IMR-90 (cell line): Measurements from ENCODE around the gene KLF16. TPM values are rescaled to one million over a fixed set of nuclear protein-coding genes. Genes with fewer than 3 reads are reported as not detected.

ENCODE experiments used
- ATAC-seq: fragments of 200-7000 bp; cut with Tn5 transposase; 2 replicates; pipeline ENCODE4 v1.9.1; 2020; ENCODE audit warnings: low read depth, mild to moderate bottlenecking, moderate library complexity
- BruUV-seq: library from RNA; stranded (reverse); fragments of 400-500 nt; replicated peaks from 2 replicates; lab custom pipeline; 2021; lab: Mats Ljungman, UMichigan
- CTCF ChIA-PET: fragments of 300-600 bp; formaldehyde crosslinking; extraction: SDS; loops from one replicate; lab custom pipeline; 2021; ENCODE audit warnings: antibody characterized with exemption; lab: Yijun Ruan, JAX
- POLR2A ChIA-PET: fragments of 300-600 bp; sonication (Branson Sonifier 250); formaldehyde crosslinking; loops from one replicate; lab custom pipeline; 2022; ENCODE audit warnings: antibody characterized with exemption; ENCODE audit not compliant: unreplicated experiment; lab: Charles Lee
- DNase-seq: peaks from one replicate; pipeline ENCODE4 v3.0.0; 2013
- H2AFZ ChIP-seq: replicated peaks from 2 replicates; pipeline ENCODE3; 2013; ENCODE audit warnings: low read length, mild to moderate bottlenecking; ENCODE audit not compliant: poor library complexity
- H2AK5ac ChIP-seq: 2 replicates; pipeline ENCODE4 v1.6.1; 2013; ENCODE audit warnings: low read depth, low read length, inconsistent platforms
- H2AK9ac ChIP-seq: replicated peaks from 2 replicates; pipeline ENCODE3; 2013; ENCODE audit warnings: mild to moderate bottlenecking, low read depth, low read length, moderate library complexity; ENCODE audit not compliant: poor library complexity
- H2BK120ac ChIP-seq: 2 replicates; pipeline ENCODE4 v1.6.1; 2013; ENCODE audit warnings: low read depth, low read length, inconsistent platforms
- H2BK15ac ChIP-seq: 3 replicates; pipeline ENCODE4 v1.6.1; 2013; ENCODE audit warnings: low read depth, low read length, inconsistent platforms
- H2BK20ac ChIP-seq: 2 replicates; pipeline ENCODE4 v1.6.1; 2013; ENCODE audit warnings: low read depth, mild to moderate bottlenecking, inconsistent platforms, low read length, moderate library complexity
- H2BK5ac ChIP-seq: 2 replicates; pipeline ENCODE4 v1.6.1; 2013; ENCODE audit warnings: mild to moderate bottlenecking, low read depth, low read length, inconsistent platforms; ENCODE audit not compliant: poor library complexity, severe bottlenecking
- H3K14ac ChIP-seq: replicated peaks from 2 replicates; pipeline ENCODE4 v1.6.1; 2013; ENCODE audit warnings: low read depth, low read length, inconsistent platforms
- H3K18ac ChIP-seq: 2 replicates; pipeline ENCODE4 v1.6.1; 2013; ENCODE audit warnings: low read depth, low read length, control low read depth
- H3K23ac ChIP-seq: 2 replicates; pipeline ENCODE4 v1.6.1; 2013; ENCODE audit warnings: low read depth, low read length, inconsistent platforms
- H3K27ac ChIP-seq: 2 replicates; pipeline ENCODE4 v1.5.1; 2013; ENCODE audit warnings: mild to moderate bottlenecking, control low read depth, low read length; ENCODE audit not compliant: insufficient read depth
- H3K27me3 ChIP-seq: 2 replicates; pipeline ENCODE4 v1.6.1; 2013; ENCODE audit warnings: low read length; ENCODE audit not compliant: control insufficient read depth, insufficient read depth
- H3K36me3 ChIP-seq: 2 replicates; pipeline ENCODE4 v1.6.1; 2013; ENCODE audit warnings: low read length, mixed read lengths; ENCODE audit not compliant: control insufficient read depth, insufficient read depth
- H3K4ac ChIP-seq: 2 replicates; pipeline ENCODE4 v1.6.1; 2013; ENCODE audit warnings: low read depth, low read length, inconsistent platforms
- H3K4me1 ChIP-seq: 2 replicates; pipeline ENCODE4 v1.6.1; 2013; ENCODE audit warnings: low read length, mixed read lengths; ENCODE audit not compliant: control insufficient read depth, insufficient read depth
- H3K4me2 ChIP-seq: 2 replicates; pipeline ENCODE4 v1.6.1; 2013; ENCODE audit warnings: low read depth, mild to moderate bottlenecking, control low read depth, low read length, moderate library complexity
- H3K4me3 ChIP-seq: 2 replicates; pipeline ENCODE4 v1.5.1; 2013; ENCODE audit warnings: low read depth, mild to moderate bottlenecking, control low read depth, low read length, moderate library complexity; ENCODE audit not compliant: insufficient read depth
- H3K56ac ChIP-seq: 2 replicates; pipeline ENCODE4 v1.6.1; 2013; ENCODE audit warnings: low read length, inconsistent platforms; ENCODE audit not compliant: insufficient read depth; ENCODE audit errors: extremely low read depth
- H3K79me1 ChIP-seq, 2 experiments: 2 replicates each; pipeline ENCODE4 v1.6.1; 2013; ENCODE audit warnings: low read length in 2 of 2, inconsistent platforms in 1 of 2, low read depth in 1 of 2
- H3K9ac ChIP-seq: 2 replicates; pipeline ENCODE4 v1.6.1; 2013; ENCODE audit warnings: low read depth, low read length, control low read depth
- H3K9me1 ChIP-seq: 2 replicates; pipeline ENCODE4 v1.6.1; 2013; ENCODE audit warnings: low read length, inconsistent platforms; ENCODE audit not compliant: insufficient read depth
- H3K9me3 ChIP-seq: 2 replicates; pipeline ENCODE4 v1.6.1; 2013; ENCODE audit warnings: low read length; ENCODE audit not compliant: control insufficient read depth, insufficient read depth
- H4K20me1 ChIP-seq: 2 replicates; pipeline ENCODE4 v1.6.1; 2013; ENCODE audit warnings: low read length, inconsistent platforms; ENCODE audit not compliant: insufficient read depth
- H4K5ac ChIP-seq: 2 replicates; pipeline ENCODE4 v1.6.1; 2013; ENCODE audit warnings: mild to moderate bottlenecking, low read depth, low read length, control low read depth
- H4K8ac ChIP-seq, 2 experiments: 2 replicates each; pipeline ENCODE4 v1.6.1; 2013; ENCODE audit warnings: low read depth in 2 of 2, low read length in 2 of 2, control low read depth in 1 of 2, inconsistent platforms in 1 of 2
- H4K91ac ChIP-seq: 2 replicates; pipeline ENCODE4 v1.6.1; 2013; ENCODE audit warnings: low read depth, low read length, inconsistent platforms; ENCODE audit not compliant: insufficient read depth
- BHLHE40 ChIP-seq: fragments of 150-350 bp; IDR thresholded peaks from 2 replicates; pipeline ENCODE4 v1.6.1; 2016; ENCODE audit warnings: mild to moderate bottlenecking, low read depth, low read length
- CEBPB ChIP-seq: IDR thresholded peaks from 2 replicates; pipeline ENCODE4 v1.6.1; 2012; ENCODE audit warnings: low read depth, low read length, improper control_type of control experiment
- MAFK ChIP-seq: IDR thresholded peaks from 2 replicates; pipeline ENCODE4 v1.6.1; 2012; ENCODE audit warnings: low read depth, low read length, improper control_type of control experiment
- MAZ ChIP-seq: IDR thresholded peaks from 2 replicates; pipeline ENCODE4 v1.6.1; 2012; ENCODE audit warnings: low read depth, mild to moderate bottlenecking, low read length, improper control_type of control experiment, moderate library complexity, borderline replicate concordance
- MXI1 ChIP-seq: IDR thresholded peaks from 2 replicates; pipeline ENCODE4 v1.6.1; 2012; ENCODE audit warnings: low read depth, mild to moderate bottlenecking, low read length, moderate library complexity, borderline replicate concordance
- NFE2L2 ChIP-seq: fragments of 150-350 bp; IDR thresholded peaks from 2 replicates; pipeline ENCODE4 v1.6.1; 2016; ENCODE audit warnings: low read depth, mild to moderate bottlenecking, low read length
- USF2 ChIP-seq: fragments of 150-350 bp; IDR thresholded peaks from 2 replicates; pipeline ENCODE4 v1.6.1; 2017; ENCODE audit warnings: mild to moderate bottlenecking, antibody characterized with exemption, low read length, low read depth
- WGBS, 2 experiments: methylation state at CpG; one replicate each; pipeline versions ENCODE4 v1.1.5 to v1.1.7; 2013; ENCODE audit warnings: missing lambda C conversion rate in 2 of 2; ENCODE audit not compliant: insufficient read length in 1 of 2; ENCODE audit errors: extremely low coverage in 2 of 2; 5-methylcytosine and 5-hydroxymethylcytosine counted together
- dilution Hi-C: fragments of 300-500 bp; cut with HindIII; formaldehyde crosslinking; loops from one replicate; pipeline ENCODE4 v1.14.3; 2018; ENCODE audit warnings: low sequenced_read_pairs; ENCODE audit not compliant: unreplicated experiment
- in situ Hi-C: fragments of 300-500 bp; cut with MboI; formaldehyde crosslinking; loops from 3 replicates; pipeline ENCODE4 v1.14.3; 2019; ENCODE audit warnings: low sequenced_read_pairs, inconsistent platforms, mixed read lengths
- intact Hi-C: fragments of 100-400 bp; cut with micrococcal nuclease; formaldehyde crosslinking; loops from 2 replicates; pipeline ENCODE4 v1.10.0; 2022
- polyA plus RNA-seq, 3 experiments: library from polyadenylated mRNA; depleted of rRNA; stranded (reverse); fragments of >200 nt; gene quantifications; 2 replicates each; pipeline ENCODE4 v1.2.3, GENCODE V29; 2012; ENCODE audit warnings: low replicate concordance in 1 of 3
- total RNA-seq: library from RNA; depleted of rRNA; stranded (reverse); fragments of >200 nt; gene quantifications from 2 replicates; pipeline ENCODE4 v1.2.3, GENCODE V29; 2012

The KLF16 gene
- total and polyA plus RNA-seq, 2 of the 4 experiments (the other 2 are of a cell fraction): 0.90 to 13.1 TPM

GRCh38 chr19:1857648-1858326 is 5.6 kb downstream of the KLF16 start (continued):
- TF ChIP-seq NFE2L2: no peak
- no peak for TF ChIP-seq CEBPB

GRCh38 chr19:1856698-1857603 is 6.4 kb downstream of the KLF16 start:
- Histone ChIP-seq H4K5ac (peak overlapping the region; percentile 84), H4K8ac (peak overlapping the region; percentile 88 to 93), H2AK5ac (peak overlapping the region; percentile 100), H3K56ac (no peak overlapping the region; the same call in 1 of the 2 replicates), H3K79me1 (peaks cover 8 to 94% of the 10 kb centered on the region in 2 experiments; a peak in 3 of 4 replicates), H2AFZ (peak overlapping the region; percentile 92), H3K27ac (peak overlapping the region; percentile 98), H2BK120ac (peak overlapping the region; percentile 80), H2BK15ac (peak overlapping the region; percentile 51; the same call in 1 of the 3 replicates), H3K36me3 (no peaks in the 10 kb centered on the region), H3K4me3 (peak overlapping the region; percentile 38), H3K27me3 (no peaks in the 10 kb centered on the region), H3K4ac (peak overlapping the region; percentile 98), H2BK20ac (no peak overlapping the region), H3K9ac (peak overlapping the region; percentile 88), H3K4me1 (peaks cover 58% of the 10 kb centered on the region), H3K14ac (peak overlapping the region; percentile 97), H3K18ac (peak overlapping the region; percentile 25; the same call in 1 of the 2 replicates), H2AK9ac (peak overlapping the region; percentile 100), H3K9me3 (no peaks in the 10 kb centered on the region), H3K4me2 (peak overlapping the region; percentile 94), H4K20me1 (peaks cover 84% of the 10 kb centered on the region), H2BK5ac (peak overlapping the region; percentile 94), H3K23ac (peak overlapping the region; percentile 54; the same call in 1 of the 2 replicates), H3K9me1 (peaks cover 7% of the 10 kb centered on the region; the same call in 1 of the 2 replicates), H4K91ac (peak overlapping the region; percentile 97)
- ATAC-seq: peak; percentile 33
- dilution Hi-C loops (no loop called here), intact Hi-C loops (no loop called here), in situ Hi-C loops (no loop called here)
- DNase-seq: peak; percentile 70
- BruUV-seq: no TSS peak
- TF ChIP-seq MAZ: peak; percentile 17; the same call in 1 of the 2 replicates
- no peak for TF ChIP-seq MAFK
- peak; percentile 29; the same call in 1 of the 2 replicates for TF ChIP-seq BHLHE40
- TF ChIP-seq MXI1: no peak
- TF ChIP-seq USF2: 0 out of 2 replicates have a peak, but pooled peaks have one; percentile 4
- 2% methylated on average over 17 of the region's 73 CpGs; no CpG with 5 or more reads in 1 of the 2 experiments for WGBS, 2 experiments
- CTCF ChIA-PET: interaction anchor here (0.6 kb wide), 2 partner anchors 28 to 79 kb away, joined by 3 read pairs; no protein-coding TSS in a partner anchor
- POLR2A ChIA-PET: interaction anchor here (0.5 to 0.6 kb wide), 2 partner anchors 453 to 1419 kb away, joined by 3 to 4 read pairs; no protein-coding TSS in a partner anchor
